Liver (tissue), 9 donors: ENCODE results near the gene ABTB2. TPM values are rescaled to one million over a fixed set of nuclear protein-coding genes. Genes with fewer than 3 reads are reported as not detected.

ENCODE experiments used
- DNase-seq: peaks from one replicate; pipeline ENCODE4 v3.0.0-alpha.2; 2017; ENCODE audit warnings: low spot score
- H3K27ac ChIP-seq, 2 donors: one replicate each; pipeline ENCODE4 v1.7.0; 2013; ENCODE audit warnings: inconsistent platforms in 2 of 2, low read length in 2 of 2, control low read depth in 1 of 2, low read depth in 1 of 2, mild to moderate bottlenecking in 1 of 2
- H3K27me3 ChIP-seq, 4 donors: one replicate each; pipeline versions ENCODE4 v1.6.1 to v1.7.0; 2013; ENCODE audit warnings: low read length in 3 of 4, inconsistent platforms in 1 of 4, mild to moderate bottlenecking in 1 of 4, moderate library complexity in 1 of 4; ENCODE audit not compliant: control insufficient read depth in 4 of 4, insufficient read depth in 4 of 4
- H3K36me3 ChIP-seq, 4 donors: one replicate each; pipeline versions ENCODE4 v1.6.1 to v1.7.0; 2013; ENCODE audit warnings: low read length in 3 of 4, mild to moderate bottlenecking in 3 of 4, low read depth in 1 of 4, moderate library complexity in 1 of 4; ENCODE audit not compliant: control insufficient read depth in 4 of 4, insufficient read depth in 3 of 4
- H3K4me1 ChIP-seq, 4 donors: one replicate each; pipeline versions ENCODE4 v1.6.1 to v1.7.0; 2013; ENCODE audit warnings: low read length in 3 of 4, mild to moderate bottlenecking in 3 of 4, moderate library complexity in 1 of 4; ENCODE audit not compliant: control insufficient read depth in 4 of 4, insufficient read depth in 4 of 4
- H3K4me3 ChIP-seq, 3 donors: one replicate each; pipeline versions ENCODE4 v1.6.1 to v1.7.0; 2013; ENCODE audit warnings: low read length in 3 of 3, control low read depth in 1 of 3, low read depth in 1 of 3, mild to moderate bottlenecking in 1 of 3
- H3K9ac ChIP-seq, 2 donors: one replicate each; pipeline ENCODE4 v1.7.0; 2013; ENCODE audit warnings: low read length in 2 of 2, mild to moderate bottlenecking in 2 of 2, moderate library complexity in 2 of 2, control low read depth in 1 of 2, low read depth in 1 of 2
- H3K9me3 ChIP-seq, 4 donors: one replicate each; pipeline versions ENCODE4 v1.6.1 to v1.7.0; 2013; ENCODE audit warnings: low read length in 3 of 4; ENCODE audit not compliant: control insufficient read depth in 4 of 4
- EGR1 ChIP-seq, 2 donors: IDR thresholded peaks; 2 replicates each; pipeline ENCODE4 v1.6.1; 2016 to 2018; ENCODE audit warnings: antibody characterized with exemption in 2 of 2, low read depth in 2 of 2
- FOXA1 ChIP-seq: IDR thresholded peaks from 2 replicates; pipeline ENCODE4 v1.6.1; 2016; ENCODE audit warnings: antibody characterized with exemption
- FOXA2 ChIP-seq: IDR thresholded peaks from 2 replicates; pipeline ENCODE4 v1.6.1; 2016; ENCODE audit warnings: antibody characterized with exemption
- GABPA ChIP-seq, 2 donors: IDR thresholded peaks in 1 of 2; conservative IDR thresholded peaks in 1 of 2; 2 replicates each; pipeline ENCODE4 v1.6.1; 2016; ENCODE audit warnings: antibody characterized with exemption in 2 of 2, mild to moderate bottlenecking in 1 of 2, moderate library complexity in 1 of 2
- HNF4A ChIP-seq, 2 donors: conservative IDR thresholded peaks; 2 replicates each; pipeline ENCODE4 v1.6.1; 2016; ENCODE audit warnings: antibody characterized with exemption in 2 of 2, mild to moderate bottlenecking in 2 of 2
- HNF4G ChIP-seq: IDR thresholded peaks from 2 replicates; pipeline ENCODE4 v1.6.1; 2016; ENCODE audit warnings: antibody characterized with exemption
- JUND ChIP-seq, 2 donors: IDR thresholded peaks; 2 replicates each; pipeline ENCODE4 v1.6.1; 2016; ENCODE audit warnings: antibody characterized with exemption in 2 of 2
- NR2F2 ChIP-seq: IDR thresholded peaks from 2 replicates; pipeline ENCODE4 v1.6.1; 2016; ENCODE audit warnings: antibody characterized with exemption
- RAD21 ChIP-seq, 2 donors: IDR thresholded peaks; 2 replicates each; pipeline ENCODE4 v1.6.1; 2016; ENCODE audit warnings: antibody characterized with exemption in 2 of 2, mild to moderate bottlenecking in 2 of 2
- REST ChIP-seq: IDR thresholded peaks from 2 replicates; pipeline ENCODE4 v1.6.1; 2016; ENCODE audit warnings: antibody characterized with exemption, mild to moderate bottlenecking
- SP1 ChIP-seq: IDR thresholded peaks from 2 replicates; pipeline ENCODE4 v1.6.1; 2018; ENCODE audit warnings: antibody characterized with exemption, mild to moderate bottlenecking
- YY1 ChIP-seq: IDR thresholded peaks from 2 replicates; pipeline ENCODE4 v1.6.1; 2016; ENCODE audit warnings: antibody characterized with exemption, mild to moderate bottlenecking
- ZBTB33 ChIP-seq: IDR thresholded peaks from 2 replicates; pipeline ENCODE4 v1.6.1; 2016; ENCODE audit warnings: antibody characterized with exemption
- WGBS: extraction: QIAGEN DNeasy Blood & Tissue Kit; methylation state at CpG from one replicate; pipeline ENCODE4 v1.1.7; 2013; 5-methylcytosine and 5-hydroxymethylcytosine counted together
- polyA plus RNA-seq, 2 donors: library from polyadenylated mRNA; stranded (reverse) in 1 of 2; unstranded in 1 of 2; fragments of 200-250 nt in 1 of 2; fragments of >200 nt in 1 of 2; fragmentation: Nextera tagmentation in 1 of 2; extraction: Ambion mirVana in 1 of 2; gene quantifications; one replicate each; pipeline versions ENCODE4 v1.2.1 to v1.2.3, GENCODE V29; 2013 to 2015
- total RNA-seq, 2 donors: library from RNA; depleted of rRNA; stranded (reverse); fragments of >200 nt; gene quantifications; one replicate each; pipeline ENCODE4 v1.2.3, GENCODE V29; 2014
- TF ChIP-seq, protein P1 (sequence below): IDR thresholded peaks from 2 replicates; pipeline ENCODE4 v1.6.1; 2016; ENCODE audit warnings: antibody characterized with exemption
- TF ChIP-seq, protein P2 (sequence below): fragments of 150-350 bp; IDR thresholded peaks from 2 replicates; pipeline ENCODE4 v1.5.1; 2017; ENCODE audit warnings: improper control_type of control experiment, low read depth, low read length; ENCODE audit not compliant: missing input control
- donor health status: healthy.
- donor health status: healthy.
- donor health status: healthy.
- donor health status: healthy.
- donor health status: healthy.

The ABTB2 gene
- total and polyA plus RNA-seq, 4 donors, result 2.4 to 8.9 (median 6.1) TPM

GRCh38 chr11:34189191-34189590 lies 168.6 kb downstream of the ABTB2 start:
- H3K36me3 ChIP-seq, result no peaks in the 10 kb centered on the region
- H3K9ac ChIP-seq, result no peak overlapping the region
- H3K4me3 ChIP-seq, result no peak overlapping the region
- no peak overlapping the region for H3K27ac ChIP-seq
- 91% methylated on average over 9 of the region's 9 CpGs for WGBS
- TF ChIP-seq NR2F2, result no peak
- no peak for TF ChIP-seq EGR1 (IDR thresholded peaks at IDR 0.05; ENCODE audit: low read depth in 2 of 2)
- no peak for TF ChIP-seq HNF4A (conservative IDR thresholded peaks at IDR 0.05)
- no peak for TF ChIP-seq HNF4G
- no peak for TF ChIP-seq JUND (IDR thresholded peaks at IDR 0.05)
- peaks cover 0 to 11% (median 2%) of the 10 kb centered on the region in 4 donors for H3K4me1 ChIP-seq
- no peak for DNase-seq
- H3K27me3 ChIP-seq, result no peaks in the 10 kb centered on the region
- no peaks in the 10 kb centered on the region for H3K9me3 ChIP-seq

GRCh38 chr11:34188181-34188580 lies 169.6 kb downstream of the ABTB2 start:
- no peak for TF ChIP-seq NR2F2
- no peak for TF ChIP-seq EGR1 (IDR thresholded peaks at IDR 0.05; ENCODE audit: low read depth in 2 of 2)
- no peak for TF ChIP-seq ZBTB33
- no peak for TF ChIP-seq JUND (IDR thresholded peaks at IDR 0.05)
- TF ChIP-seq SP1, result no peak
- TF ChIP-seq RAD21 (IDR thresholded peaks at IDR 0.05), result no peak
- no peak for TF ChIP-seq GABPA (IDR thresholded peaks at IDR 0.05 in 1 of 2, conservative IDR thresholded peaks at IDR 0.05 in 1 of 2)
- no peak for TF ChIP-seq FOXA1
- TF ChIP-seq YY1, result no peak
- no peak for TF ChIP-seq REST
- TF ChIP-seq, protein P1, sequence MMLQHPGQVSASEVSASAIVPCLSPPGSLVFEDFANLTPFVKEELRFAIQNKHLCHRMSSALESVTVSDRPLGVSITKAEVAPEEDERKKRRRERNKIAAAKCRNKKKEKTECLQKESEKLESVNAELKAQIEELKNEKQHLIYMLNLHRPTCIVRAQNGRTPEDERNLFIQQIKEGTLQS, result no peak
- TF ChIP-seq, protein P2, sequence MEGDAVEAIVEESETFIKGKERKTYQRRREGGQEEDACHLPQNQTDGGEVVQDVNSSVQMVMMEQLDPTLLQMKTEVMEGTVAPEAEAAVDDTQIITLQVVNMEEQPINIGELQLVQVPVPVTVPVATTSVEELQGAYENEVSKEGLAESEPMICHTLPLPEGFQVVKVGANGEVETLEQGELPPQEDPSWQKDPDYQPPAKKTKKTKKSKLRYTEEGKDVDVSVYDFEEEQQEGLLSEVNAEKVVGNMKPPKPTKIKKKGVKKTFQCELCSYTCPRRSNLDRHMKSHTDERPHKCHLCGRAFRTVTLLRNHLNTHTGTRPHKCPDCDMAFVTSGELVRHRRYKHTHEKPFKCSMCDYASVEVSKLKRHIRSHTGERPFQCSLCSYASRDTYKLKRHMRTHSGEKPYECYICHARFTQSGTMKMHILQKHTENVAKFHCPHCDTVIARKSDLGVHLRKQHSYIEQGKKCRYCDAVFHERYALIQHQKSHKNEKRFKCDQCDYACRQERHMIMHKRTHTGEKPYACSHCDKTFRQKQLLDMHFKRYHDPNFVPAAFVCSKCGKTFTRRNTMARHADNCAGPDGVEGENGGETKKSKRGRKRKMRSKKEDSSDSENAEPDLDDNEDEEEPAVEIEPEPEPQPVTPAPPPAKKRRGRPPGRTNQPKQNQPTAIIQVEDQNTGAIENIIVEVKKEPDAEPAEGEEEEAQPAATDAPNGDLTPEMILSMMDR, result no peak
- TF ChIP-seq FOXA2, result no peak
- DNase-seq, result no peak
- Histone ChIP-seq H3K4me3 (no peak overlapping the region), H3K36me3 (no peaks in the 10 kb centered on the region), H3K9me3 (no peaks in the 10 kb centered on the region), H3K4me1 (peaks cover 0 to 19% (median 2%) of the 10 kb centered on the region in 4 donors), H3K9ac (no peak overlapping the region), H3K27ac (no peak overlapping the region), H3K27me3 (no peaks in the 10 kb centered on the region)
- WGBS, result 91% methylated on average over 5 of the region's 5 CpGs
